ENCODE data around the gene PSMD6. TPM values are rescaled to one million over a fixed set of nuclear protein-coding genes. Genes with fewer than 3 reads are reported as not detected.

The PSMD6 gene
- polyA plus RNA-seq, 2 donors: 36.0 to 80.7 TPM

DNA sequence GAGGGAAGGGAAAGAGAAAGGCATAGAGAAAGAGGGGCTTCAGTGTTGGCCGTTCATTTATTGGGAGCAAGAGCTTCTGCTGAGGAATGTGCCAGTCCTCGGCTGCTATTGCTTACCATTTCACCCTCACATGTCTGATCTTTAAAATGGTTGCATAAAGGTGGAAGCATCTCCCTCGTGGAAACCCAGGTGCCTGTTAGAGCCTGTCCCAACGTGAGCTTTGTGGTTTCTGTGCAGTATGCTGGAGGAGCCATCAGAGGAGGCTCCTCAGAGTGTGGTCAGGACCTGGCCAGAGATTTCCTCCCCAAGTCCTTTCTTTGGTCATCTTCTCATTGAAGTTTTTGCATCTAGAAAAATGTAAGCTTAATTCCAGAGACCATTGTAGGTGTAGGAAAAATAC lies 34.4 kb downstream of the PSMD6 start:
- H3K4me3 ChIP-seq (ENCODE audit: low read depth in 1 of 2, low read length in 2 of 2): no peak overlapping the region
- 61 to 72% methylated on average over 4 of the region's 4 CpGs for WGBS, 2 donors
- no peak overlapping the region for H3K27ac ChIP-seq (ENCODE audit: low read depth in 2 of 2, low read length in 1 of 2)
- no peaks in the 10 kb centered on the region for H3K9me3 ChIP-seq (ENCODE audit: control insufficient read depth in 2 of 2, insufficient read depth in 1 of 2, low read depth in 1 of 2, low read length in 1 of 2)
- H3K36me3 ChIP-seq (ENCODE audit: control insufficient read depth in 2 of 2, insufficient read depth in 2 of 2, low read length in 1 of 2): peaks cover 26 to 28% of the 10 kb centered on the region in 2 donors
- no peaks in the 10 kb centered on the region for H3K4me1 ChIP-seq (ENCODE audit: control insufficient read depth in 2 of 2, insufficient read depth in 2 of 2, low read length in 1 of 2)
- H3K27me3 ChIP-seq (ENCODE audit: control insufficient read depth in 1 of 2, insufficient read depth in 2 of 2, low read length in 2 of 2): no peaks in the 10 kb centered on the region

DNA sequence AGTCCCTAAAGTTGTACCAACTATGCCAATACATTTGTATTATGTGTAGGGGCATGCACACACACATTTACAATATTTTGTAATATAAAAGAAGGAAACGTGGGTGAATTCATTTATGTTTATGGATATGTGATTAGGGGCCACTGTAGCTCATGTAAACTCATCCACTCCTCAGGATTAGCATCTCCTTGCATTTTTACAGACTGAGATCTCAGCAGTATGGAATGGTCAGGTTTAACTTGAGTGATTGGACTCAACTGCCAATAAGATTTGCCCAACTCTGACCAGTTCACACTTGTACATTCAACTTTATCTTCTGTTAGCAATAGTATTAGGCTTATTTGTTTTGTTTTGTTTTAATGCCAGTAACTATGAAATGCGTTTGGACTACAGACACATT lies 36.5 kb downstream of the PSMD6 start:
- WGBS, 2 donors: 45 to 64% methylated on average over 2 of the region's 2 CpGs
- H3K27me3 ChIP-seq (ENCODE audit: control insufficient read depth in 1 of 2, insufficient read depth in 2 of 2, low read length in 2 of 2): no peaks in the 10 kb centered on the region
- no peak overlapping the region for H3K4me3 ChIP-seq (ENCODE audit: low read depth in 1 of 2, low read length in 2 of 2)
- peaks cover 26 to 34% of the 10 kb centered on the region in 2 donors for H3K36me3 ChIP-seq (ENCODE audit: control insufficient read depth in 2 of 2, insufficient read depth in 2 of 2, low read length in 1 of 2)
- no peaks in the 10 kb centered on the region for H3K4me1 ChIP-seq (ENCODE audit: control insufficient read depth in 2 of 2, insufficient read depth in 2 of 2, low read length in 1 of 2)
- H3K27ac ChIP-seq (ENCODE audit: low read depth in 2 of 2, low read length in 1 of 2): no peak overlapping the region
- H3K9me3 ChIP-seq (ENCODE audit: control insufficient read depth in 2 of 2, insufficient read depth in 1 of 2, low read depth in 1 of 2, low read length in 1 of 2): no peaks in the 10 kb centered on the region

DNA sequence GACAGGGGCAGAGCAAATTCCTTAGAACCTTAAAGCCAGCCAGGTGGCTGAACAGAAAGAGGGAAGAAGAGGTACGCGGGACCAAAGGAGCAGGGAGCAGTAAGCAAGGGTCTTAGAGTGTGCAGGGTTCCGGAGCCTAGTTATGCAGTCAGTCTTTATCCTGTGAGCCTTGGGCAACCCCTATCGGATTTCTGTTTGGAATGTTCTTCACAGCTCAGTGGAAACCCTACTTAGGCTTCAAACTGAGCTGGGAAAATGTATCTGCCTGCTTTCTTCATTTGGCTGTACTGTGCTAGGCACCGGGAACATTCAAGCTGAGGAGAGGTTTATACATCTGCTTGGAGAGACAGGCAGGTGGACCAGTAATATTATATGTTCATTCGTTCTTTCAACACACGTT lies 37.1 kb downstream of the PSMD6 start:
- H3K36me3 ChIP-seq (ENCODE audit: control insufficient read depth in 2 of 2, insufficient read depth in 2 of 2, low read length in 1 of 2): peaks cover 26 to 35% of the 10 kb centered on the region in 2 donors
- H3K4me3 ChIP-seq (ENCODE audit: low read depth in 1 of 2, low read length in 2 of 2): no peak overlapping the region
- no peak overlapping the region for H3K27ac ChIP-seq (ENCODE audit: low read depth in 2 of 2, low read length in 1 of 2)
- WGBS, 2 donors: 79 to 87% methylated on average over 5 to 7 of the region's 7 CpGs
- no peaks in the 10 kb centered on the region for H3K27me3 ChIP-seq (ENCODE audit: control insufficient read depth in 1 of 2, insufficient read depth in 2 of 2, low read length in 2 of 2)
- H3K4me1 ChIP-seq (ENCODE audit: control insufficient read depth in 2 of 2, insufficient read depth in 2 of 2, low read length in 1 of 2): no peaks in the 10 kb centered on the region
- no peaks in the 10 kb centered on the region for H3K9me3 ChIP-seq (ENCODE audit: control insufficient read depth in 2 of 2, insufficient read depth in 1 of 2, low read depth in 1 of 2, low read length in 1 of 2)

DNA sequence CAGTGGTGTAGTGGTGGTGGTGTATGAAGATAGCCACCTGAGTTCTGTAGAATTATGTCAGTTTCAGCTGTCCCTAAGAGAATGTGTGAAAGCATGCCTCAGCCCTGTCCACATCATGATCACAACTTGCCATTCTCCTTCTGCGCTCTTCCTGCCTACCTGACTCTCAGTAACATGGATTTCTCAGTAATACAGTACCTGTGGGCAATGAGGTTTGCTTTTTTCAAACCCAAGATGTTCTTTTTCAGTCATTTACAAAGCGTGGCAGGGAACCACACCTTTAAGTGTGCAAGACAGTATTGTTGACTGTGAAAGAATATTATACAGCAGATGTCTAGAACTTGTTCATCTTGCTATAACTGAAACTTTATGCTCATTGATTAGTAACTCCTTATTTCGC lies 38.9 kb downstream of the PSMD6 start:
- 93 to 95% methylated on average over 3 of the region's 3 CpGs for WGBS, 2 donors

DNA sequence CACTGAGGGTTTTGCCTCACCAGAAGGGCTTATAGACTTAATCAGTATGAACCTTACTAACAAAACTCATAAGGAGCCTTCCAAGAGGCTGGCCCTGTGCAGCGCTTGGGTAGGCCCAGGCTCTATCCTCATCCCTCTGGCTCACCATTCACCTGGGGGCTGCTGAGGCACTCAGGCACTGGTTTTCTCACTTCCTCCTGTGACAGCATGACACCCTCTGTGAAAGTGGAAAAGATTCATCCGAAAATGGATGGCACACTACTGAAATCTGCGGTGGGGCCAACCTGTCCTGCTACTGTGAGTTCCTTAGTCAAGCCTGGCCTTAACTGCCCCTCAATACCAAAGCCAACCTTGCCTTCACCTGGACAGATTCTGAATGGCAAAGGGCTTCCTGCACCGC lies 41.3 kb downstream of the PSMD6 start:
- Histone ChIP-seq H3K36me3 (ENCODE audit: control insufficient read depth in 2 of 2, insufficient read depth in 2 of 2, low read length in 1 of 2) (peaks cover 12 to 19% of the 10 kb centered on the region in 2 donors), H3K27ac (ENCODE audit: low read depth in 2 of 2, low read length in 1 of 2) (no peak overlapping the region), H3K4me3 (ENCODE audit: low read depth in 1 of 2, low read length in 2 of 2) (no peak overlapping the region), H3K9me3 (ENCODE audit: control insufficient read depth in 2 of 2, insufficient read depth in 1 of 2, low read depth in 1 of 2, low read length in 1 of 2) (no peaks in the 10 kb centered on the region), H3K4me1 (ENCODE audit: control insufficient read depth in 2 of 2, insufficient read depth in 2 of 2, low read length in 1 of 2) (peaks cover 2 to 3% of the 10 kb centered on the region in 2 donors), H3K27me3 (ENCODE audit: control insufficient read depth in 1 of 2, insufficient read depth in 2 of 2, low read length in 2 of 2) (no peaks in the 10 kb centered on the region)
- WGBS, 2 donors: 96 to 97% methylated on average over 4 of the region's 4 CpGs

More for the DNA sequence above, 38.9 kb downstream of the PSMD6 start:
- Histone ChIP-seq H3K4me3 (ENCODE audit: low read depth in 1 of 2, low read length in 2 of 2) (no peak overlapping the region), H3K27me3 (ENCODE audit: control insufficient read depth in 1 of 2, insufficient read depth in 2 of 2, low read length in 2 of 2) (no peaks in the 10 kb centered on the region), H3K4me1 (ENCODE audit: control insufficient read depth in 2 of 2, insufficient read depth in 2 of 2, low read length in 1 of 2) (peaks cover 0 to 3% of the 10 kb centered on the region in 2 donors), H3K9me3 (ENCODE audit: control insufficient read depth in 2 of 2, insufficient read depth in 1 of 2, low read depth in 1 of 2, low read length in 1 of 2) (no peaks in the 10 kb centered on the region), H3K27ac (ENCODE audit: low read depth in 2 of 2, low read length in 1 of 2) (no peak overlapping the region), H3K36me3 (ENCODE audit: control insufficient read depth in 2 of 2, insufficient read depth in 2 of 2, low read length in 1 of 2) (peaks cover 19 to 29% of the 10 kb centered on the region in 2 donors)

DNA sequence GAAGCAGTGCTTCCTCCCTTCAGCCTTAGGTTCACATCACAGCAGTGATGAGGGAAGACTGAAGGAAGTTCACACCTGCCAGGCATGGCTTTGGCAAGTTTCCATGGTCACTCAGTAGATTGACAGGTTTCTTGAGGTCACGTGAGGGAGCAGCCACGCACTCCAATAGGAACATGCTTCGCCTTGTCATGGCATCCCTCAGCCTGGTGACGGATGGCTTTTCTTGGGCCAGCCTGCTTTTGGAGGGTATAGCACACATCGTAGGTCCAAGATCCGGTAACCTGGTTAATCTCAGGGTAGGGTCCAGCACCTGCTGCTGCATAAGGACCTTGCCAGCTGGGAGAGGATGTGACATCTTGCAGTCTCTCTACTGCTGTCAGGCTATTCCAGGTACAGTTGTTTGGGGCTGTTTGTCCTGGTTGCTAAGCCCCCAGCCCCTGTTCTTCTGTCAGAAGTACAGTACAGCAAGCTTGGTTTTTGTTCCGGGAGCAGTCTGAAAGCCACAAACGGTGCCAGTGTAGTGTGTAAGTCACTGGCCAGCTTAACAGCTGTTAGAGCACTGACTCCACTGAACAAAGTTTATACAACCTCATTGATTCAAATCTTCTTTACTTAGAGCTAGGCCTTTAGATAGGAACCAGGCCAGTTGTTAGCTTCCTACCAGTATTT lies 42.3 kb downstream of the PSMD6 start:
- Histone ChIP-seq H3K4me1 (ENCODE audit: control insufficient read depth in 2 of 2, insufficient read depth in 2 of 2, low read length in 1 of 2) (peaks cover 2 to 3% of the 10 kb centered on the region in 2 donors), H3K4me3 (ENCODE audit: low read depth in 1 of 2, low read length in 2 of 2) (no peak overlapping the region), H3K27ac (ENCODE audit: low read depth in 2 of 2, low read length in 1 of 2) (no peak overlapping the region), H3K9me3 (ENCODE audit: control insufficient read depth in 2 of 2, insufficient read depth in 1 of 2, low read depth in 1 of 2, low read length in 1 of 2) (no peaks in the 10 kb centered on the region), H3K27me3 (ENCODE audit: control insufficient read depth in 1 of 2, insufficient read depth in 2 of 2, low read length in 2 of 2) (no peaks in the 10 kb centered on the region), H3K36me3 (ENCODE audit: control insufficient read depth in 2 of 2, insufficient read depth in 2 of 2, low read length in 1 of 2) (peaks cover 12 to 16% of the 10 kb centered on the region in 2 donors)
- 72 to 83% methylated on average over 8 of the region's 8 CpGs for WGBS, 2 donors

DNA sequence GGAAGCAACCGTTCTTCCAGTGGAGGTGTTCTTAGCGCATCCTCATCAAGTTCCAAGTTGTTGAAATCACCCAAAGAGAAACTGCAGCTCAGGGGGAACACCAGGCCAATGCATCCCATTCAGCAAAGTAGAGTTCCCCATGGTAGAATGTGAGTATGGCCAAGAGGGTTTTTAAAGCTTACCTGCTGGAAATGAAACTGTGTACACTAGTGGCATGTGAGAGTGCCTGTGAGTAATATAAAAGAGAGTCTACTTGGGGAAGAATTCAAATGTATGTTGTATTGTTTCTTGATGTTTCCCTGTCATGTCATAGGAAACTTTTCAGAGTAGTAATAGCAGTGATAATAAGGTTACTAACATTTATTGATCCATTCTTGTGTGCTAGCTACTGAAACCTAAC lies 43.3 kb downstream of the PSMD6 start:
- WGBS, 2 donors: 83 to 91% methylated on average over 2 of the region's 2 CpGs
- no peaks in the 10 kb centered on the region for H3K9me3 ChIP-seq (ENCODE audit: control insufficient read depth in 2 of 2, insufficient read depth in 1 of 2, low read depth in 1 of 2, low read length in 1 of 2)
- H3K4me1 ChIP-seq (ENCODE audit: control insufficient read depth in 2 of 2, insufficient read depth in 2 of 2, low read length in 1 of 2): peaks cover 2 to 6% of the 10 kb centered on the region in 2 donors
- peak overlapping the region in 1 of 2 donors; percentile 10 for H3K27ac ChIP-seq (ENCODE audit: low read depth in 2 of 2, low read length in 1 of 2)
- peaks cover 5 to 14% of the 10 kb centered on the region in 2 donors for H3K36me3 ChIP-seq (ENCODE audit: control insufficient read depth in 2 of 2, insufficient read depth in 2 of 2, low read length in 1 of 2)
- no peak overlapping the region for H3K4me3 ChIP-seq (ENCODE audit: low read depth in 1 of 2, low read length in 2 of 2)
- no peaks in the 10 kb centered on the region for H3K27me3 ChIP-seq (ENCODE audit: control insufficient read depth in 1 of 2, insufficient read depth in 2 of 2, low read length in 2 of 2)

DNA sequence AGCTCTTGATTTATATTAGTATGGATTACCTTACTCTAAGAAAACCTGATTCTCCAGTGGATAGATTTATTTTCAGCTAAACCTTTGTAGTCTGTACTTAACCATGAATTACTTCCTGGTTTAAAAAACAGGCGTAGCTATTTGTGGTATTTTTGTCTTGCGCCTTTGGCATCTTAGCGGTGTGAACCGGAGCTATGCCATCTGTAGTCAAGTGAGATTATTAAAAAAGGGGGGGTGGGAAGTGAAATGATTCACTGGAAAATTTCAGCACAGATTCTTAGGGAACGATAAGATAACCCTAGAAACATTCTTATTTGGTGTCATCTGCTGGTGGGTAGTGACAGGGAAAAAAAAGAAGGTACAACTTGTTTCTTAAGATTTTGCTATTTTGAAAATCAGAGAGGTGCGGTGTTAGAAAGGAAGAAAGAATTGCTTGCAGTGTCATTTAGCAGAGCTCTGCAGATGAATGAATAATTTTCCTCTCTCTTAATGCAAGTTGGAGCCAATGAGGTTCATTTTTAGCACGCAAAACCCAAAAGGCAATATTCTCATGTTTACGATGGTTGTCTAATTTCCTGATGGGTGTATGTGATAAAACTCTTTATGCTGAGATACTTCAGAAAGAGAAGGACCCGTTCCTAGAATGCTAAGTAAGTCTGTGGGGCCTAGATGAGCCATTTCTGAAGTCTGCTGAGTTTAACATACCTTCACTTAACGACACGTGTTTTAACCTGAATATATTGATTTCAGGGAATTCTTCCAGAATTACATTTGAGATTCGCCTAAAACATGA lies 44.0 kb downstream of the PSMD6 start:
- Histone ChIP-seq H3K27me3 (ENCODE audit: control insufficient read depth in 1 of 2, insufficient read depth in 2 of 2, low read length in 2 of 2) (no peaks in the 10 kb centered on the region), H3K27ac (ENCODE audit: low read depth in 2 of 2, low read length in 1 of 2) (no peak overlapping the region), H3K4me1 (ENCODE audit: control insufficient read depth in 2 of 2, insufficient read depth in 2 of 2, low read length in 1 of 2) (peaks cover 2 to 6% of the 10 kb centered on the region in 2 donors), H3K9me3 (ENCODE audit: control insufficient read depth in 2 of 2, insufficient read depth in 1 of 2, low read depth in 1 of 2, low read length in 1 of 2) (no peaks in the 10 kb centered on the region), H3K4me3 (ENCODE audit: low read depth in 1 of 2, low read length in 2 of 2) (no peak overlapping the region), H3K36me3 (ENCODE audit: control insufficient read depth in 2 of 2, insufficient read depth in 2 of 2, low read length in 1 of 2) (peaks cover 5 to 14% of the 10 kb centered on the region in 2 donors)
- WGBS, 2 donors: 56 to 61% methylated on average over 12 of the region's 12 CpGs

DNA sequence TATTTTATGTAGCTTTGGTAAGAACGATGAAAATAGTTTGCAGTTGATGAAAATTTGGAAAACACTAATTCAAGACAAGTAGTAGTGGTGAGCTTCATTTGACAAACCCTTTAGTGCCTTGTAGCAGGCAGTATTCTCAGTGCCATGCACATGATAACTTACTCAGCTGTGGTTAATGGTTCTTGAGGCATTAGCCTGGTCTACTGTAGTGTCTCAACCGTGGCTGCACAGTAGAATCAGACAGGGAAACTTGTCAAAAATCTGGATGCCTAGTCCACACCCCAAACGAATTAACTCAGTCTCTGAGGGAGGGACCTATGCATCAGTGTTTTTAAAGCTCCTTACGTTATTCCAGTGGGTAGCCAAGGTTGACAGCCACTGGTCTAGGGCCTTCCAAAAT lies 45.4 kb downstream of the PSMD6 start:
- no peaks in the 10 kb centered on the region for H3K27me3 ChIP-seq (ENCODE audit: control insufficient read depth in 1 of 2, insufficient read depth in 2 of 2, low read length in 2 of 2)
- 59 to 62% methylated on average over 4 of the region's 4 CpGs for WGBS, 2 donors
- peaks cover 5 to 16% of the 10 kb centered on the region in 2 donors for H3K36me3 ChIP-seq (ENCODE audit: control insufficient read depth in 2 of 2, insufficient read depth in 2 of 2, low read length in 1 of 2)
- peaks cover 0 to 2% of the 10 kb centered on the region in 2 donors for H3K9me3 ChIP-seq (ENCODE audit: control insufficient read depth in 2 of 2, insufficient read depth in 1 of 2, low read depth in 1 of 2, low read length in 1 of 2)
- H3K4me1 ChIP-seq (ENCODE audit: control insufficient read depth in 2 of 2, insufficient read depth in 2 of 2, low read length in 1 of 2): peaks cover 4 to 11% of the 10 kb centered on the region in 2 donors
- peak overlapping the region in 1 of 2 donors; percentile 24 for H3K27ac ChIP-seq (ENCODE audit: low read depth in 2 of 2, low read length in 1 of 2)
- no peak overlapping the region for H3K4me3 ChIP-seq (ENCODE audit: low read depth in 1 of 2, low read length in 2 of 2)

All from esophagus (tissue), 2 donors.